Fibroblast of lung (primary cell): ENCODE data around the gene HAPLN2. TPM values are rescaled to one million over a fixed set of nuclear protein-coding genes. Genes with fewer than 3 reads are reported as not detected.
A peak's percentile ranks its signal among the peaks of the same experiment; 100 is the strongest.

ENCODE experiments used
- DNase-seq, 2 donors: peaks; one replicate each; pipeline versions ENCODE4 v3.0.0 to v3.0.0-alpha.2; 2010; ENCODE audit warnings: low read depth in 2 of 2
- H2AFZ ChIP-seq: 2 replicates; pipeline ENCODE4 v1.5.1; 2012; ENCODE audit warnings: low read length, control low read depth, inconsistent platforms
- H3K27ac ChIP-seq: 2 replicates; pipeline ENCODE4 v1.5.1; 2011; ENCODE audit warnings: low read length, control low read depth; ENCODE audit not compliant: insufficient read depth
- H3K27me3 ChIP-seq: 2 replicates; pipeline ENCODE4 v1.5.1; 2011; ENCODE audit warnings: mild to moderate bottlenecking, low read length; ENCODE audit not compliant: control insufficient read depth, insufficient read depth
- H3K36me3 ChIP-seq: 2 replicates; pipeline ENCODE4 v1.5.1; 2011; ENCODE audit warnings: low read length; ENCODE audit not compliant: control insufficient read depth, insufficient read depth
- H3K4me1 ChIP-seq: 2 replicates; pipeline ENCODE4 v1.5.1; 2011; ENCODE audit warnings: low read length; ENCODE audit not compliant: control insufficient read depth, insufficient read depth; ENCODE audit errors: extremely low read depth
- H3K4me2 ChIP-seq: 2 replicates; pipeline ENCODE4 v1.5.1; 2011; ENCODE audit warnings: low read length, control low read depth; ENCODE audit not compliant: insufficient read depth; ENCODE audit errors: extremely low read depth
- H3K4me3 ChIP-seq, 4 experiments: fragments of 200-600 bp in 1 of 4; sonication (generic) in 1 of 4; replicated peaks in 1 of 4; 2 replicates each; pipeline ENCODE4 v1.5.1; 2011 to 2016; ENCODE audit warnings: low read length in 4 of 4, low read depth in 3 of 4, mild to moderate bottlenecking in 3 of 4, control low read depth in 2 of 4, inconsistent platforms in 1 of 4, mixed read lengths in 1 of 4; ENCODE audit not compliant: insufficient read depth in 1 of 4; ENCODE audit errors: control extremely low read depth in 1 of 4
- H3K79me2 ChIP-seq: 2 replicates; pipeline ENCODE4 v1.5.1; 2012; ENCODE audit warnings: mild to moderate bottlenecking, low read length, inconsistent platforms; ENCODE audit not compliant: control insufficient read depth, insufficient read depth
- H3K9ac ChIP-seq: 2 replicates; pipeline ENCODE4 v1.5.1; 2011; ENCODE audit warnings: mild to moderate bottlenecking, low read length, control low read depth; ENCODE audit not compliant: insufficient read depth
- H3K9me3 ChIP-seq: 2 replicates; pipeline ENCODE4 v1.5.1; 2012; ENCODE audit warnings: low read depth, low read length; ENCODE audit not compliant: control insufficient read depth, insufficient read depth
- H4K20me1 ChIP-seq: 2 replicates; pipeline ENCODE4 v1.5.1; 2011; ENCODE audit warnings: low read length; ENCODE audit not compliant: control insufficient read depth, insufficient read depth; ENCODE audit errors: extremely low read depth
- EZH2 ChIP-seq: IDR thresholded peaks from 2 replicates; pipeline ENCODE4 v1.5.1; 2012; ENCODE audit warnings: low read length, control low read depth, mild to moderate bottlenecking; ENCODE audit errors: missing control alignments
- polyA plus RNA-seq, 2 donors: library from polyadenylated mRNA; depleted of rRNA in 1 of 2; stranded (reverse) in 1 of 2; unstranded in 1 of 2; fragments of >200 nt; gene quantifications; 2 replicates each; pipeline ENCODE4 v1.2.1, GENCODE V29; 2011 to 2012; ENCODE audit warnings: missing spikeins in 1 of 2
- total RNA-seq: library from RNA; depleted of rRNA; stranded (reverse); fragments of >200 nt; gene quantifications from 2 replicates; pipeline ENCODE4 v1.2.1, GENCODE V29; 2014
- TF ChIP-seq, protein P1 (sequence below), 2 donors: IDR thresholded peaks in 1 of 2; conservative IDR thresholded peaks in 1 of 2; 1 replicate in 1 of 2; 2 replicates in 1 of 2; pipeline ENCODE4 v1.5.1; 2011 to 2012; ENCODE audit warnings: low read length in 2 of 2, control low read depth in 1 of 2, inconsistent platforms in 1 of 2, low read depth in 1 of 2, mild to moderate bottlenecking in 1 of 2

Gene HAPLN2
- total and polyA plus RNA-seq, 2 donors (not counting 1 experiment from before 2014, with no cell fraction given): not detected

DNA sequence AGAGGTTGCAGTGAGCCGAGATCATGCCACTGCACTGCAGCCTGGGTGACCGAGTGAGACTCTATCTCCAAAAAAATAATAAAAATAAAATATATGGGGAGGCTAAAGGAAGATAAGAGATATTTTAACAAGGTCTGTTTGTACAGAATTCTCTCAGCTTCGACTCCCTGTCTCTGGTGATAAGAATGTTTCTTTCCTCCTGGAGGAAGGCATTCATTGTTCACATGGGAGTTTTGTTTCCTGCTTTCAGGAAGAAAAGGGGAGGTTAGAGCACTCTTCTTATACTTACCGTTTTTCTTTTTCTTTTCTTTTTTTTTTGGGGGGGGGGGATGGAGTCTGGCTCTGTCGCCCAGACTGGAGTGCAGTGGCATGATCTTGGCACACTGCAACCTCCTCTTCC is 29.7 kb upstream of the HAPLN2 start:
- TF ChIP-seq EZH2: no peak

DNA sequence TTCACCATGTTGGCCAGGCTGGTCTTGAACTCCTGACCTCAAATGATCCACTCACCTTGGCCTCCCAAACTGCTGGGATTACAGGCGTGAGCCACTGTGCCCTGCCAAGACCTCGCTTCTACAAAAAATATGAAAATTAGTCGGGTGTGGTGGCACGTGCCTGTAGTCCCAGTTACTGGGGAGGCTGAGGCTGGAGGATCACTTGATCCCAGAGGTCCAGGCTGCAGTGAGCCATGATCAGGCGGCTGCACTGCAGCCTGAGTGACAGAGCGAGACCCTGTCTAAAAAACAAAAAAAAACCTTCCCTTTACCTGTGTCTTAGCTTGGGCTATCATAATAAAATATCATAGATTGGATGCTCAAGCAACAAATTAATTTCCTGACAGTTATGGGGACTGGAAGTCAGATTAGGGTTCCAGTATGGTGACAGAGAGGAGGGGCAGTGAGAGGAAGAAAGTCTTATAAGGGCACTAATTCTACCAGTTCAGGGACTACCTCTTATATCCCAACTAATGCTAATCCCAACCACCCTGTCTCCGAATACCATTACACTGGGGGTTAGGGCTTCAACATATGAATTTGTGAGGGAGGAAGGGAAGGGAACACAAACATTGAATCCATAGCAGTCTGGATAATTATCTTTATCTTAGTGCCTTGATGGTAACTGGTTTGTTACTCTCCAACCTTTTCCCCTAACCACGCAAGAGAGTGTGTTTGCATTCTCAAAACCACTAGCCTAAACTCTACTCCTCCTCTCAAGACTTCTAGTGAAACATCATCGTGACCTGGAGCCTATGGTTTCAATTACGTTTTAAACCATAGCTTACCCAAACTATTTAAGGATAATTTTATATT is 28.7 kb upstream of the HAPLN2 start:
- H3K4me3 ChIP-seq: peak overlapping the region in 1 of 4 experiments; percentile 86
- DNase-seq: no peak
- no peak overlapping the region for H3K27ac ChIP-seq
- H3K4me2 ChIP-seq: peak overlapping the region; percentile 89
- H3K79me2 ChIP-seq: peaks cover 3% of the 10 kb centered on the region
- H3K27me3 ChIP-seq: peaks cover 4% of the 10 kb centered on the region
- H2AFZ ChIP-seq: no peak overlapping the region
- TF ChIP-seq EZH2: no peak
- TF ChIP-seq, protein P1, sequence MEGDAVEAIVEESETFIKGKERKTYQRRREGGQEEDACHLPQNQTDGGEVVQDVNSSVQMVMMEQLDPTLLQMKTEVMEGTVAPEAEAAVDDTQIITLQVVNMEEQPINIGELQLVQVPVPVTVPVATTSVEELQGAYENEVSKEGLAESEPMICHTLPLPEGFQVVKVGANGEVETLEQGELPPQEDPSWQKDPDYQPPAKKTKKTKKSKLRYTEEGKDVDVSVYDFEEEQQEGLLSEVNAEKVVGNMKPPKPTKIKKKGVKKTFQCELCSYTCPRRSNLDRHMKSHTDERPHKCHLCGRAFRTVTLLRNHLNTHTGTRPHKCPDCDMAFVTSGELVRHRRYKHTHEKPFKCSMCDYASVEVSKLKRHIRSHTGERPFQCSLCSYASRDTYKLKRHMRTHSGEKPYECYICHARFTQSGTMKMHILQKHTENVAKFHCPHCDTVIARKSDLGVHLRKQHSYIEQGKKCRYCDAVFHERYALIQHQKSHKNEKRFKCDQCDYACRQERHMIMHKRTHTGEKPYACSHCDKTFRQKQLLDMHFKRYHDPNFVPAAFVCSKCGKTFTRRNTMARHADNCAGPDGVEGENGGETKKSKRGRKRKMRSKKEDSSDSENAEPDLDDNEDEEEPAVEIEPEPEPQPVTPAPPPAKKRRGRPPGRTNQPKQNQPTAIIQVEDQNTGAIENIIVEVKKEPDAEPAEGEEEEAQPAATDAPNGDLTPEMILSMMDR (conservative IDR thresholded peaks at IDR 0.05 in 1 of 2, IDR thresholded peaks at IDR 0.05 in 1 of 2; ENCODE audit: low read depth in 1 of 2, low read length in 2 of 2): no peak
- H3K4me1 ChIP-seq: no peaks in the 10 kb centered on the region
- no peaks in the 10 kb centered on the region for H3K9me3 ChIP-seq
- peaks cover 12% of the 10 kb centered on the region for H3K36me3 ChIP-seq
- H4K20me1 ChIP-seq: no peaks in the 10 kb centered on the region
- no peak overlapping the region for H3K9ac ChIP-seq

More for the DNA sequence above, 29.7 kb upstream of the HAPLN2 start:
- Histone ChIP-seq H3K4me1 (no peaks in the 10 kb centered on the region), H3K27ac (no peak overlapping the region), H3K79me2 (peaks cover 3% of the 10 kb centered on the region), H2AFZ (no peak overlapping the region), H4K20me1 (no peaks in the 10 kb centered on the region), H3K9me3 (no peaks in the 10 kb centered on the region), H3K27me3 (peaks cover 4% of the 10 kb centered on the region), H3K4me2 (no peak overlapping the region), H3K9ac (no peak overlapping the region), H3K4me3 (no peak overlapping the region), H3K36me3 (peaks cover 6% of the 10 kb centered on the region)
- DNase-seq: no peak

DNA sequence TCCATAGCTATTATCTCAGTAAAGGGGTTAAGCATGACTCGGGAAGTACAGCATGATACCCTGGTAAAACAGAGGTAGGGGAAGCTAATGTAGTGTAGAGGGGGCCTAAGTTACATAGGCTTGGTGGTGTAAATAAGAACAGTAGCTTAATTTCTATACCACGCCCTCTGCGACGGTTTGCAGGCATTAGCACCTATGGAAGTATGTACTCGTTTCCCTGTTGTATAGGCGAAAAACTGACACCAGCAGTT is 28.1 kb upstream of the HAPLN2 start:
- H3K9me3 ChIP-seq: no peaks in the 10 kb centered on the region
- H3K4me3 ChIP-seq: peak overlapping the region in 3 of 4 experiments; percentile 76 to 89 (median 86)
- peak overlapping the region; percentile 89 for H3K4me2 ChIP-seq
- peak overlapping the region; percentile 95 for H2AFZ ChIP-seq
- no peaks in the 10 kb centered on the region for H3K4me1 ChIP-seq
- H3K9ac ChIP-seq: no peak overlapping the region
- peaks cover 2% of the 10 kb centered on the region for H3K27me3 ChIP-seq
- H3K79me2 ChIP-seq: peaks cover 3% of the 10 kb centered on the region
- H3K27ac ChIP-seq: no peak overlapping the region
- H3K36me3 ChIP-seq: peaks cover 15% of the 10 kb centered on the region
- H4K20me1 ChIP-seq: no peaks in the 10 kb centered on the region
- no peak for DNase-seq
- TF ChIP-seq, protein P1 (conservative IDR thresholded peaks at IDR 0.05 in 1 of 2, IDR thresholded peaks at IDR 0.05 in 1 of 2; ENCODE audit: low read depth in 1 of 2, low read length in 2 of 2): no peak
- TF ChIP-seq EZH2: no peak
